Smooth muscle cell (in vitro differentiated cells): ENCODE results near the gene GLG1. TPM values are rescaled to one million over a fixed set of nuclear protein-coding genes. Genes with fewer than 3 reads are reported as not detected.

Source experiments
- DNase-seq: peaks from one replicate; lab custom pipeline; 2025; ENCODE audit not compliant: unreplicated experiment; lab: John Stamatoyannopoulos, UW
- H2AFZ ChIP-seq: fragments of 200-600 bp; sonication (generic); 2 replicates; pipeline ENCODE4 v1.6.0; 2016; ENCODE audit warnings: antibody characterized with exemption, low read depth, mild to moderate bottlenecking
- H3F3A ChIP-seq: fragments of 200-600 bp; sonication (generic); 2 replicates; pipeline ENCODE4 v1.6.0; 2017; ENCODE audit warnings: antibody characterized with exemption, low read depth
- H3K27ac ChIP-seq: fragments of 200-600 bp; sonication (generic); 2 replicates; pipeline ENCODE4 v1.5.1; 2016; ENCODE audit warnings: low read depth, mild to moderate bottlenecking
- H3K27me3 ChIP-seq: fragments of 200-600 bp; sonication (generic); 2 replicates; pipeline ENCODE4 v1.6.1; 2016; ENCODE audit warnings: low read depth, mild to moderate bottlenecking
- H3K36me3 ChIP-seq: fragments of 200-600 bp; sonication (generic); 2 replicates; pipeline ENCODE4 v1.5.1; 2016; ENCODE audit warnings: low read depth
- H3K4me1 ChIP-seq: fragments of 200-600 bp; sonication (generic); 2 replicates; pipeline ENCODE4 v1.5.1; 2016; ENCODE audit warnings: low read depth
- H3K4me2 ChIP-seq: fragments of 200-600 bp; sonication (generic); 2 replicates; pipeline ENCODE4 v1.6.0; 2016; ENCODE audit warnings: mild to moderate bottlenecking
- H3K4me3 ChIP-seq: fragments of 200-600 bp; sonication (generic); 2 replicates; pipeline ENCODE4 v1.5.1; 2016; ENCODE audit warnings: mild to moderate bottlenecking
- H3K79me2 ChIP-seq: fragments of 200-600 bp; sonication (generic); 2 replicates; pipeline ENCODE4 v1.6.0; 2016; ENCODE audit warnings: low read depth, mild to moderate bottlenecking
- H3K9ac ChIP-seq: fragments of 200-600 bp; sonication (generic); 2 replicates; pipeline ENCODE4 v1.6.0; 2016; ENCODE audit warnings: low read depth
- H3K9me3 ChIP-seq: fragments of 200-600 bp; sonication (generic); replicated peaks from 2 replicates; pipeline ENCODE4 v1.5.1; 2016; ENCODE audit warnings: low read depth
- H4K20me1 ChIP-seq: fragments of 200-600 bp; sonication (generic); 2 replicates; pipeline ENCODE4 v1.6.0; 2016; ENCODE audit warnings: low read depth
- CTCF ChIP-seq: fragments of 200-600 bp; sonication (generic); IDR thresholded peaks from 2 replicates; pipeline ENCODE4 v1.5.1; 2017; ENCODE audit warnings: borderline replicate concordance, mild to moderate bottlenecking, antibody characterized with exemption; ENCODE audit not compliant: insufficient read depth, poor library complexity, severe bottlenecking
- WGBS: methylation state at CpG from one replicate; pipeline ENCODE4 v1.1.7; 2016; ENCODE audit warnings: low lambda C conversion rate; 5-methylcytosine and 5-hydroxymethylcytosine counted together
- polyA plus RNA-seq: library from polyadenylated mRNA; unstranded; fragments of >200 nt; fragmentation: Nextera tagmentation; extraction: Ambion mirVana; gene quantifications from 2 replicates; pipeline ENCODE4 v1.2.1, GENCODE V29; 2016
- total RNA-seq: library from RNA; depleted of rRNA; stranded (reverse); fragments of >200 nt; gene quantifications from 2 replicates; pipeline ENCODE4 v1.2.3, GENCODE V29; 2014

GLG1 gene
- total and polyA plus RNA-seq, 2 experiments from 2014 or later: 131 to 140 TPM

- Histone ChIP-seq H3K27me3 (no peaks in the 10 kb centered on the region), H3K79me2 (no peaks in the 10 kb centered on the region), H3K4me3 (no peak overlapping the region), H3K36me3 (peaks cover 41% of the 10 kb centered on the region), H3F3A (no peaks in the 10 kb centered on the region), H3K27ac (peak overlapping the region; percentile 80), H3K4me1 (no peaks in the 10 kb centered on the region), H3K9ac (peak overlapping the region; percentile 26), H2AFZ (no peak overlapping the region), H4K20me1 (no peaks in the 10 kb centered on the region), H3K4me2 (no peak overlapping the region), H3K9me3 (no peaks in the 10 kb centered on the region)
- 80% methylated on average over 4 of the region's 4 CpGs for WGBS
- DNase-seq: no peak
- no peak for TF ChIP-seq CTCF
These were observed 144.6 kb downstream of the GLG1 start for GRCh38 chr16:74462361-74462760.

GRCh38 chr16:74461826-74462225, 145.1 kb downstream of the GLG1 start:
- 84% methylated on average over 9 of the region's 9 CpGs for WGBS
- H3K9ac ChIP-seq: peak overlapping the region; percentile 26
- H3K79me2 ChIP-seq: no peaks in the 10 kb centered on the region
- no peak overlapping the region for H3K4me2 ChIP-seq
- no peaks in the 10 kb centered on the region for H3F3A ChIP-seq
- H4K20me1 ChIP-seq: no peaks in the 10 kb centered on the region
- no peak for DNase-seq
- no peaks in the 10 kb centered on the region for H3K27me3 ChIP-seq
- no peak for TF ChIP-seq CTCF
- H3K27ac ChIP-seq: peak overlapping the region; percentile 80
- no peaks in the 10 kb centered on the region for H3K4me1 ChIP-seq
- no peaks in the 10 kb centered on the region for H3K9me3 ChIP-seq
- no peak overlapping the region for H3K4me3 ChIP-seq
- peaks cover 38% of the 10 kb centered on the region for H3K36me3 ChIP-seq
- no peak overlapping the region for H2AFZ ChIP-seq

GRCh38 chr16:74460542-74460941, 146.4 kb downstream of the GLG1 start:
- no peak overlapping the region for H3K4me3 ChIP-seq
- 97% methylated on average over 7 of the region's 7 CpGs for WGBS
- H3K79me2 ChIP-seq: no peaks in the 10 kb centered on the region
- peaks cover 37% of the 10 kb centered on the region for H3K36me3 ChIP-seq
- no peak for TF ChIP-seq CTCF
- no peaks in the 10 kb centered on the region for H3K4me1 ChIP-seq
- H3K4me2 ChIP-seq: no peak overlapping the region
- DNase-seq: no peak
- no peaks in the 10 kb centered on the region for H4K20me1 ChIP-seq
- H3K9me3 ChIP-seq: no peaks in the 10 kb centered on the region
- no peak overlapping the region for H3K9ac ChIP-seq
- no peaks in the 10 kb centered on the region for H3F3A ChIP-seq
- no peak overlapping the region for H2AFZ ChIP-seq
- H3K27ac ChIP-seq: no peak overlapping the region
- no peaks in the 10 kb centered on the region for H3K27me3 ChIP-seq

GRCh38 chr16:74456290-74456625, 150.7 kb downstream of the GLG1 start:
- Histone ChIP-seq H4K20me1 (no peaks in the 10 kb centered on the region), H3K9me3 (no peaks in the 10 kb centered on the region), H3K4me1 (no peaks in the 10 kb centered on the region), H3K79me2 (no peaks in the 10 kb centered on the region), H3K36me3 (peaks cover 15% of the 10 kb centered on the region), H3F3A (no peaks in the 10 kb centered on the region), H2AFZ (no peak overlapping the region), H3K27ac (peak overlapping the region; percentile 65), H3K9ac (no peak overlapping the region), H3K4me2 (no peak overlapping the region), H3K4me3 (no peak overlapping the region), H3K27me3 (no peaks in the 10 kb centered on the region)
- 96% methylated on average over 16 of the region's 16 CpGs for WGBS
- no peak for DNase-seq
- TF ChIP-seq CTCF: no peak
